HFFc6 (cell line): ENCODE results near the gene PLEKHA7. TPM values are rescaled to one million over a fixed set of nuclear protein-coding genes. Genes with fewer than 3 reads are reported as not detected.

Experiments
- DNase-seq: peaks from one replicate; pipeline ENCODE4 v3.0.0-alpha.2; 2018
- H3K27ac Mint-ChIP-seq: 2 replicates; pipeline ENCODE4 v1.8.0; 2020; ENCODE audit warnings: mild to moderate bottlenecking, mixed read lengths
- H3K27me3 Mint-ChIP-seq: 2 replicates; pipeline ENCODE4 v1.8.0; 2021; ENCODE audit warnings: mild to moderate bottlenecking, moderate library complexity, mixed read lengths; ENCODE audit not compliant: insufficient read depth
- H3K36me3 Mint-ChIP-seq: 2 replicates; pipeline ENCODE4 v1.8.0; 2021; ENCODE audit warnings: low read depth, mixed read lengths
- H3K4me1 Mint-ChIP-seq: 2 replicates; pipeline ENCODE4 v1.8.0; 2020; ENCODE audit warnings: low read depth, mixed read lengths
- H3K4me3 Mint-ChIP-seq: 2 replicates; pipeline ENCODE4 v1.8.0; 2020; ENCODE audit warnings: mild to moderate bottlenecking, moderate library complexity, mixed read lengths
- H3K9me3 Mint-ChIP-seq: 2 replicates; pipeline ENCODE4 v1.8.0; 2020; ENCODE audit warnings: mild to moderate bottlenecking, mixed read lengths
- CTCF ChIP-seq: fragments of 200-600 bp; sonication (generic); IDR thresholded peaks from 2 replicates; pipeline ENCODE4 v1.5.0; 2021; ENCODE audit warnings: antibody characterized with exemption, mild to moderate bottlenecking
- total RNA-seq, 6 experiments: library from RNA; stranded (reverse); fragmentation: NEBNext Ultra II Directional; extraction: Animal tissue kit (Norgen Biotek cat#: 25700); gene quantifications; 2 replicates in 1 of 6; 3 replicates in 5 of 6; pipeline ENCODE4 v1.2.3, GENCODE V29; 2021

Gene PLEKHA7
- total RNA-seq, 6 experiments from 2014 or later: 0.07 to 0.24 (median 0.08) TPM; not detected in 3

GRCh38 chr11:16859651-16860050, 154.6 kb downstream of the PLEKHA7 start:
- Mint-ChIP-seq H3K9me3 (no peaks in the 10 kb centered on the region), H3K36me3 (no peaks in the 10 kb centered on the region), H3K27me3 (peaks cover 39% of the 10 kb centered on the region), H3K4me1 (no peaks in the 10 kb centered on the region), H3K27ac (no peak overlapping the region), H3K4me3 (no peak overlapping the region)
- no peak for DNase-seq
- TF ChIP-seq CTCF: no peak

- Mint-ChIP-seq H3K27ac (no peak overlapping the region), H3K4me1 (no peaks in the 10 kb centered on the region), H3K36me3 (no peaks in the 10 kb centered on the region), H3K4me3 (no peak overlapping the region), H3K27me3 (peaks cover 40% of the 10 kb centered on the region), H3K9me3 (no peaks in the 10 kb centered on the region)
- TF ChIP-seq CTCF: no peak
- no peak for DNase-seq
Measured at GRCh38 chr11:16857186-16857585, 157.0 kb downstream of the PLEKHA7 start.

- no peak overlapping the region for H3K4me3 Mint-ChIP-seq
- H3K27ac Mint-ChIP-seq: no peak overlapping the region
- H3K36me3 Mint-ChIP-seq: no peaks in the 10 kb centered on the region
- H3K9me3 Mint-ChIP-seq: no peaks in the 10 kb centered on the region
- no peak for DNase-seq
- H3K4me1 Mint-ChIP-seq: no peaks in the 10 kb centered on the region
- TF ChIP-seq CTCF: no peak
- peaks cover 38% of the 10 kb centered on the region for H3K27me3 Mint-ChIP-seq
Measured at GRCh38 chr11:16856022-16856471, 158.2 kb downstream of the PLEKHA7 start.

- Mint-ChIP-seq H3K27ac (no peak overlapping the region), H3K36me3 (no peaks in the 10 kb centered on the region), H3K9me3 (no peaks in the 10 kb centered on the region), H3K4me1 (no peaks in the 10 kb centered on the region), H3K4me3 (no peak overlapping the region), H3K27me3 (peaks cover 38% of the 10 kb centered on the region)
- no peak for TF ChIP-seq CTCF
- DNase-seq: no peak
Measured at GRCh38 chr11:16854979-16855378, 159.2 kb downstream of the PLEKHA7 start.

GRCh38 chr11:16853859-16854258, 160.4 kb downstream of the PLEKHA7 start:
- Mint-ChIP-seq H3K4me3 (no peak overlapping the region), H3K27me3 (peaks cover 37% of the 10 kb centered on the region), H3K4me1 (no peaks in the 10 kb centered on the region), H3K27ac (no peak overlapping the region), H3K9me3 (no peaks in the 10 kb centered on the region), H3K36me3 (no peaks in the 10 kb centered on the region)
- TF ChIP-seq CTCF: no peak
- DNase-seq: no peak

GRCh38 chr11:16853266-16853665, 160.9 kb downstream of the PLEKHA7 start:
- peaks cover 34% of the 10 kb centered on the region for H3K27me3 Mint-ChIP-seq
- no peak overlapping the region for H3K27ac Mint-ChIP-seq
- TF ChIP-seq CTCF: no peak
- H3K36me3 Mint-ChIP-seq: no peaks in the 10 kb centered on the region
- no peak for DNase-seq
- H3K9me3 Mint-ChIP-seq: no peaks in the 10 kb centered on the region
- no peaks in the 10 kb centered on the region for H3K4me1 Mint-ChIP-seq
- no peak overlapping the region for H3K4me3 Mint-ChIP-seq
